ENCODE measurements around the gene ZHX3.

ZHX3 gene

GRCh38 chr20:41159547-41159946, 158.0 kb downstream of the ZHX3 start:
- ChIA-PET CTCF (interaction anchor here (1.1 to 4.7 kb wide), 3 partner anchors 9 to 73 kb away, joined by 3 to 22 read pairs (median 3); no protein-coding TSS in a partner anchor), POLR2A (no interaction called here)
- H3K4me1 ChIP-seq (ENCODE audit: control extremely low read depth in 1 of 4, control insufficient read depth in 4 of 4, insufficient read depth in 4 of 4, low read length in 3 of 4) = peaks cover 0 to 14% (median 5%) of the 10 kb centered on the region in 4 experiments
- peaks cover 0 to 25% (median 14%) of the 10 kb centered on the region in 4 experiments for H3K36me3 ChIP-seq (ENCODE audit: control insufficient read depth in 4 of 4, insufficient read depth in 4 of 4, low read length in 3 of 4)
- no peak for DNase-seq
- 100% methylated on average over 9 of the region's 10 CpGs for WGBS (ENCODE audit: insufficient coverage)
- H3K4me3 ChIP-seq (ENCODE audit: control insufficient read depth in 1 of 7, extremely low read depth in 1 of 7, insufficient read depth in 4 of 7, low read depth in 2 of 7, low read length in 6 of 7) = no peak overlapping the region
- H3K9me3 ChIP-seq (ENCODE audit: control extremely low read depth in 1 of 5, control insufficient read depth in 4 of 5, insufficient read depth in 2 of 5, low read depth in 1 of 5, low read length in 4 of 5) = no peaks in the 10 kb centered on the region
- peaks cover 0 to 88% (median 31%) of the 10 kb centered on the region in 5 experiments for H3K27me3 ChIP-seq (replicated peaks in 2 of 5; ENCODE audit: control insufficient read depth in 4 of 5, insufficient read depth in 5 of 5, low read length in 4 of 5)
- H3K27ac ChIP-seq (ENCODE audit: insufficient read depth in 1 of 2, low read depth in 1 of 2, low read length in 2 of 2, poor library complexity in 1 of 2, severe bottlenecking in 2 of 2) = no peak overlapping the region

GRCh38 chr20:41158082-41158625, 159.4 kb downstream of the ZHX3 start:
- POLR2A ChIA-PET = no interaction called here
- Histone ChIP-seq H3K4me1 (ENCODE audit: control extremely low read depth in 1 of 4, control insufficient read depth in 4 of 4, insufficient read depth in 4 of 4, low read length in 3 of 4) (peaks cover 0 to 14% (median 5%) of the 10 kb centered on the region in 4 experiments), H3K36me3 (ENCODE audit: control insufficient read depth in 4 of 4, insufficient read depth in 4 of 4, low read length in 3 of 4) (peaks cover 0 to 11% (median 4%) of the 10 kb centered on the region in 4 experiments), H3K4me3 (ENCODE audit: control insufficient read depth in 1 of 7, extremely low read depth in 1 of 7, insufficient read depth in 4 of 7, low read depth in 2 of 7, low read length in 6 of 7) (no peak overlapping the region), H3K27me3 (replicated peaks in 2 of 5; ENCODE audit: control insufficient read depth in 4 of 5, insufficient read depth in 5 of 5, low read length in 4 of 5) (peaks cover 0 to 81% (median 26%) of the 10 kb centered on the region in 5 experiments), H3K27ac (ENCODE audit: insufficient read depth in 1 of 2, low read depth in 1 of 2, low read length in 2 of 2, poor library complexity in 1 of 2, severe bottlenecking in 2 of 2) (no peak overlapping the region), H3K9me3 (ENCODE audit: control extremely low read depth in 1 of 5, control insufficient read depth in 4 of 5, insufficient read depth in 2 of 5, low read depth in 1 of 5, low read length in 4 of 5) (no peaks in the 10 kb centered on the region)
- CTCF ChIA-PET = interaction anchor here (1.5 to 5.0 kb wide), 5 partner anchors 13 to 181 kb away, joined by 4 to 22 read pairs (median 10); no protein-coding TSS in a partner anchor
- DNase-seq = no peak
- 96% methylated on average over 5 of the region's 6 CpGs for WGBS (ENCODE audit: insufficient coverage)

GRCh38 chr20:41155261-41155660, 162.3 kb downstream of the ZHX3 start:
- peaks cover 0 to 75% (median 16%) of the 10 kb centered on the region in 5 experiments for H3K27me3 ChIP-seq (replicated peaks in 2 of 5; ENCODE audit: control insufficient read depth in 4 of 5, insufficient read depth in 5 of 5, low read length in 4 of 5)
- ChIA-PET POLR2A (no interaction called here), CTCF (interaction anchor here (1.0 to 5.0 kb wide), 8 partner anchors 9 to 20 kb away, joined by 3 to 22 read pairs (median 4); partner anchors contain the start of gene PLCG1)
- DNase-seq = no peak
- no peak overlapping the region for H3K4me3 ChIP-seq (ENCODE audit: control insufficient read depth in 1 of 7, extremely low read depth in 1 of 7, insufficient read depth in 4 of 7, low read depth in 2 of 7, low read length in 6 of 7)
- peaks cover 0 to 4% (median 0%) of the 10 kb centered on the region in 4 experiments for H3K36me3 ChIP-seq (ENCODE audit: control insufficient read depth in 4 of 4, insufficient read depth in 4 of 4, low read length in 3 of 4)
- no peak overlapping the region for H3K27ac ChIP-seq (ENCODE audit: insufficient read depth in 1 of 2, low read depth in 1 of 2, low read length in 2 of 2, poor library complexity in 1 of 2, severe bottlenecking in 2 of 2)
- no peaks in the 10 kb centered on the region for H3K9me3 ChIP-seq (ENCODE audit: control extremely low read depth in 1 of 5, control insufficient read depth in 4 of 5, insufficient read depth in 2 of 5, low read depth in 1 of 5, low read length in 4 of 5)
- 88% methylated on average over 7 of the region's 7 CpGs for WGBS (ENCODE audit: insufficient coverage)
- H3K4me1 ChIP-seq (ENCODE audit: control extremely low read depth in 1 of 4, control insufficient read depth in 4 of 4, insufficient read depth in 4 of 4, low read length in 3 of 4) = peaks cover 0 to 24% (median 15%) of the 10 kb centered on the region in 4 experiments

- H3K36me3 ChIP-seq (ENCODE audit: control insufficient read depth in 4 of 4, insufficient read depth in 4 of 4, low read length in 3 of 4) = no peaks in the 10 kb centered on the region
- H3K27me3 ChIP-seq (replicated peaks in 2 of 5; ENCODE audit: control insufficient read depth in 4 of 5, insufficient read depth in 5 of 5, low read length in 4 of 5) = peaks cover 0 to 68% (median 15%) of the 10 kb centered on the region in 5 experiments
- CTCF ChIA-PET = interaction anchor here (1.0 to 5.0 kb wide), 6 partner anchors 11 to 19 kb away, joined by 3 to 19 read pairs (median 4); partner anchors contain the start of gene PLCG1
- no peak overlapping the region for H3K4me3 ChIP-seq (ENCODE audit: control insufficient read depth in 1 of 7, extremely low read depth in 1 of 7, insufficient read depth in 4 of 7, low read depth in 2 of 7, low read length in 6 of 7)
- no peak for DNase-seq
- H3K9me3 ChIP-seq (ENCODE audit: control extremely low read depth in 1 of 5, control insufficient read depth in 4 of 5, insufficient read depth in 2 of 5, low read depth in 1 of 5, low read length in 4 of 5) = no peaks in the 10 kb centered on the region
- 94% methylated on average over 6 of the region's 8 CpGs for WGBS (ENCODE audit: insufficient coverage)
- POLR2A ChIA-PET = no interaction called here
- peaks cover 0 to 28% (median 17%) of the 10 kb centered on the region in 4 experiments for H3K4me1 ChIP-seq (ENCODE audit: control extremely low read depth in 1 of 4, control insufficient read depth in 4 of 4, insufficient read depth in 4 of 4, low read length in 3 of 4)
- H3K27ac ChIP-seq (ENCODE audit: insufficient read depth in 1 of 2, low read depth in 1 of 2, low read length in 2 of 2, poor library complexity in 1 of 2, severe bottlenecking in 2 of 2) = no peak overlapping the region
Measured at GRCh38 chr20:41154436-41155176, 162.9 kb downstream of the ZHX3 start.

GRCh38 chr20:41152108-41152757, 165.3 kb downstream of the ZHX3 start:
- CTCF ChIA-PET = interaction anchor here (0.9 to 3.8 kb wide), 6 partner anchors 8 to 188 kb away, joined by 3 to 14 read pairs (median 6); partner anchors contain the start of gene LPIN3
- POLR2A ChIA-PET = interaction anchor here (1.1 kb wide), 1 partner anchor 10 kb away, joined by 3 read pairs; no protein-coding TSS in a partner anchor
- 87% methylated on average over 5 of the region's 5 CpGs for WGBS (ENCODE audit: insufficient coverage)
- peaks cover 0 to 57% (median 5%) of the 10 kb centered on the region in 5 experiments for H3K27me3 ChIP-seq (replicated peaks in 2 of 5; ENCODE audit: control insufficient read depth in 4 of 5, insufficient read depth in 5 of 5, low read length in 4 of 5)
- no peaks in the 10 kb centered on the region for H3K9me3 ChIP-seq (ENCODE audit: control extremely low read depth in 1 of 5, control insufficient read depth in 4 of 5, insufficient read depth in 2 of 5, low read depth in 1 of 5, low read length in 4 of 5)
- H3K4me3 ChIP-seq (ENCODE audit: control insufficient read depth in 1 of 7, extremely low read depth in 1 of 7, insufficient read depth in 4 of 7, low read depth in 2 of 7, low read length in 6 of 7) = no peak overlapping the region
- peaks cover 0 to 23% (median 15%) of the 10 kb centered on the region in 4 experiments for H3K4me1 ChIP-seq (ENCODE audit: control extremely low read depth in 1 of 4, control insufficient read depth in 4 of 4, insufficient read depth in 4 of 4, low read length in 3 of 4)
- H3K27ac ChIP-seq (ENCODE audit: insufficient read depth in 1 of 2, low read depth in 1 of 2, low read length in 2 of 2, poor library complexity in 1 of 2, severe bottlenecking in 2 of 2) = no peak overlapping the region
- DNase-seq = no peak
- no peaks in the 10 kb centered on the region for H3K36me3 ChIP-seq (ENCODE audit: control insufficient read depth in 4 of 4, insufficient read depth in 4 of 4, low read length in 3 of 4)

- H3K36me3 ChIP-seq (ENCODE audit: control insufficient read depth in 4 of 4, insufficient read depth in 4 of 4, low read length in 3 of 4) = no peaks in the 10 kb centered on the region
- H3K27ac ChIP-seq (ENCODE audit: insufficient read depth in 1 of 2, low read depth in 1 of 2, low read length in 2 of 2, poor library complexity in 1 of 2, severe bottlenecking in 2 of 2) = no peak overlapping the region
- peak in 2 of 3 donors; percentile 81 to 87 for DNase-seq
- ChIA-PET CTCF (interaction anchor here (0.8 to 3.8 kb wide), 5 partner anchors 8 to 189 kb away, joined by 3 to 14 read pairs (median 3); partner anchors contain the start of gene LPIN3), POLR2A (interaction anchor here (0.6 kb wide), 1 partner anchor 167 kb away, joined by 3 read pairs; no protein-coding TSS in a partner anchor)
- peaks cover 0 to 15% (median 11%) of the 10 kb centered on the region in 4 experiments for H3K4me1 ChIP-seq (ENCODE audit: control extremely low read depth in 1 of 4, control insufficient read depth in 4 of 4, insufficient read depth in 4 of 4, low read length in 3 of 4)
- no peak overlapping the region for H3K4me3 ChIP-seq (ENCODE audit: control insufficient read depth in 1 of 7, extremely low read depth in 1 of 7, insufficient read depth in 4 of 7, low read depth in 2 of 7, low read length in 6 of 7)
- no peaks in the 10 kb centered on the region for H3K9me3 ChIP-seq (ENCODE audit: control extremely low read depth in 1 of 5, control insufficient read depth in 4 of 5, insufficient read depth in 2 of 5, low read depth in 1 of 5, low read length in 4 of 5)
- 93% methylated on average over 3 of the region's 5 CpGs for WGBS (ENCODE audit: insufficient coverage)
- peaks cover 0 to 56% (median 6%) of the 10 kb centered on the region in 5 experiments for H3K27me3 ChIP-seq (replicated peaks in 2 of 5; ENCODE audit: control insufficient read depth in 4 of 5, insufficient read depth in 5 of 5, low read length in 4 of 5)
Measured at GRCh38 chr20:41151134-41151869, 166.2 kb downstream of the ZHX3 start.
